IMR-90 (cell line): ENCODE results near the gene NXPH4. TPM values are rescaled to one million over a fixed set of nuclear protein-coding genes. Genes with fewer than 3 reads are reported as not detected.
A peak's percentile ranks its signal among the peaks of the same experiment; 100 is the strongest.

Experiments
- ATAC-seq: fragments of 200-7000 bp; cut with Tn5 transposase; 2 replicates; pipeline ENCODE4 v1.9.1; 2020; ENCODE audit warnings: low read depth, mild to moderate bottlenecking, moderate library complexity
- BruUV-seq: library from RNA; stranded (reverse); fragments of 400-500 nt; replicated peaks from 2 replicates; lab custom pipeline; 2021; lab: Mats Ljungman, UMichigan
- CTCF ChIA-PET: fragments of 300-600 bp; formaldehyde crosslinking; extraction: SDS; loops from one replicate; lab custom pipeline; 2021; ENCODE audit warnings: antibody characterized with exemption; lab: Yijun Ruan, JAX
- POLR2A ChIA-PET: fragments of 300-600 bp; sonication (Branson Sonifier 250); formaldehyde crosslinking; loops from one replicate; lab custom pipeline; 2022; ENCODE audit warnings: antibody characterized with exemption; ENCODE audit not compliant: unreplicated experiment; lab: Charles Lee
- DNase-seq: peaks from one replicate; pipeline ENCODE4 v3.0.0; 2013
- H2AFZ ChIP-seq: replicated peaks from 2 replicates; pipeline ENCODE3; 2013; ENCODE audit warnings: low read length, mild to moderate bottlenecking; ENCODE audit not compliant: poor library complexity
- H2AK5ac ChIP-seq: 2 replicates; pipeline ENCODE4 v1.6.1; 2013; ENCODE audit warnings: low read depth, low read length, inconsistent platforms
- H2AK9ac ChIP-seq: replicated peaks from 2 replicates; pipeline ENCODE3; 2013; ENCODE audit warnings: mild to moderate bottlenecking, low read depth, low read length, moderate library complexity; ENCODE audit not compliant: poor library complexity
- H2BK120ac ChIP-seq: 2 replicates; pipeline ENCODE4 v1.6.1; 2013; ENCODE audit warnings: low read depth, low read length, inconsistent platforms
- H2BK15ac ChIP-seq: 3 replicates; pipeline ENCODE4 v1.6.1; 2013; ENCODE audit warnings: low read depth, low read length, inconsistent platforms
- H2BK20ac ChIP-seq: 2 replicates; pipeline ENCODE4 v1.6.1; 2013; ENCODE audit warnings: low read depth, mild to moderate bottlenecking, inconsistent platforms, low read length, moderate library complexity
- H2BK5ac ChIP-seq: 2 replicates; pipeline ENCODE4 v1.6.1; 2013; ENCODE audit warnings: mild to moderate bottlenecking, low read depth, low read length, inconsistent platforms; ENCODE audit not compliant: poor library complexity, severe bottlenecking
- H3K14ac ChIP-seq: replicated peaks from 2 replicates; pipeline ENCODE4 v1.6.1; 2013; ENCODE audit warnings: low read depth, low read length, inconsistent platforms
- H3K18ac ChIP-seq: 2 replicates; pipeline ENCODE4 v1.6.1; 2013; ENCODE audit warnings: low read depth, low read length, control low read depth
- H3K23ac ChIP-seq: 2 replicates; pipeline ENCODE4 v1.6.1; 2013; ENCODE audit warnings: low read depth, low read length, inconsistent platforms
- H3K27ac ChIP-seq: 2 replicates; pipeline ENCODE4 v1.5.1; 2013; ENCODE audit warnings: mild to moderate bottlenecking, control low read depth, low read length; ENCODE audit not compliant: insufficient read depth
- H3K27me3 ChIP-seq: 2 replicates; pipeline ENCODE4 v1.6.1; 2013; ENCODE audit warnings: low read length; ENCODE audit not compliant: control insufficient read depth, insufficient read depth
- H3K36me3 ChIP-seq: 2 replicates; pipeline ENCODE4 v1.6.1; 2013; ENCODE audit warnings: low read length, mixed read lengths; ENCODE audit not compliant: control insufficient read depth, insufficient read depth
- H3K4ac ChIP-seq: 2 replicates; pipeline ENCODE4 v1.6.1; 2013; ENCODE audit warnings: low read depth, low read length, inconsistent platforms
- H3K4me1 ChIP-seq: 2 replicates; pipeline ENCODE4 v1.6.1; 2013; ENCODE audit warnings: low read length, mixed read lengths; ENCODE audit not compliant: control insufficient read depth, insufficient read depth
- H3K4me2 ChIP-seq: 2 replicates; pipeline ENCODE4 v1.6.1; 2013; ENCODE audit warnings: low read depth, mild to moderate bottlenecking, control low read depth, low read length, moderate library complexity
- H3K4me3 ChIP-seq: 2 replicates; pipeline ENCODE4 v1.5.1; 2013; ENCODE audit warnings: low read depth, mild to moderate bottlenecking, control low read depth, low read length, moderate library complexity; ENCODE audit not compliant: insufficient read depth
- H3K56ac ChIP-seq: 2 replicates; pipeline ENCODE4 v1.6.1; 2013; ENCODE audit warnings: low read length, inconsistent platforms; ENCODE audit not compliant: insufficient read depth; ENCODE audit errors: extremely low read depth
- H3K79me1 ChIP-seq, 2 experiments: 2 replicates each; pipeline ENCODE4 v1.6.1; 2013; ENCODE audit warnings: low read length in 2 of 2, inconsistent platforms in 1 of 2, low read depth in 1 of 2
- H3K9ac ChIP-seq: 2 replicates; pipeline ENCODE4 v1.6.1; 2013; ENCODE audit warnings: low read depth, low read length, control low read depth
- H3K9me1 ChIP-seq: 2 replicates; pipeline ENCODE4 v1.6.1; 2013; ENCODE audit warnings: low read length, inconsistent platforms; ENCODE audit not compliant: insufficient read depth
- H3K9me3 ChIP-seq: 2 replicates; pipeline ENCODE4 v1.6.1; 2013; ENCODE audit warnings: low read length; ENCODE audit not compliant: control insufficient read depth, insufficient read depth
- H4K20me1 ChIP-seq: 2 replicates; pipeline ENCODE4 v1.6.1; 2013; ENCODE audit warnings: low read length, inconsistent platforms; ENCODE audit not compliant: insufficient read depth
- H4K5ac ChIP-seq: 2 replicates; pipeline ENCODE4 v1.6.1; 2013; ENCODE audit warnings: mild to moderate bottlenecking, low read depth, low read length, control low read depth
- H4K8ac ChIP-seq, 2 experiments: 2 replicates each; pipeline ENCODE4 v1.6.1; 2013; ENCODE audit warnings: low read depth in 2 of 2, low read length in 2 of 2, control low read depth in 1 of 2, inconsistent platforms in 1 of 2
- H4K91ac ChIP-seq: 2 replicates; pipeline ENCODE4 v1.6.1; 2013; ENCODE audit warnings: low read depth, low read length, inconsistent platforms; ENCODE audit not compliant: insufficient read depth
- BHLHE40 ChIP-seq: fragments of 150-350 bp; IDR thresholded peaks from 2 replicates; pipeline ENCODE4 v1.6.1; 2016; ENCODE audit warnings: mild to moderate bottlenecking, low read depth, low read length
- CEBPB ChIP-seq: IDR thresholded peaks from 2 replicates; pipeline ENCODE4 v1.6.1; 2012; ENCODE audit warnings: low read depth, low read length, improper control_type of control experiment
- CHD1 ChIP-seq: IDR thresholded peaks from 2 replicates; pipeline ENCODE4 v1.6.1; 2012; ENCODE audit warnings: low read depth, low read length, improper control_type of control experiment
- FOS ChIP-seq: fragments of 150-350 bp; IDR thresholded peaks from 2 replicates; pipeline ENCODE4 v1.6.1; 2016; ENCODE audit warnings: low read depth, low read length
- MAFK ChIP-seq: IDR thresholded peaks from 2 replicates; pipeline ENCODE4 v1.6.1; 2012; ENCODE audit warnings: low read depth, low read length, improper control_type of control experiment
- MAZ ChIP-seq: IDR thresholded peaks from 2 replicates; pipeline ENCODE4 v1.6.1; 2012; ENCODE audit warnings: low read depth, mild to moderate bottlenecking, low read length, improper control_type of control experiment, moderate library complexity, borderline replicate concordance
- MXI1 ChIP-seq: IDR thresholded peaks from 2 replicates; pipeline ENCODE4 v1.6.1; 2012; ENCODE audit warnings: low read depth, mild to moderate bottlenecking, low read length, moderate library complexity, borderline replicate concordance
- NFE2L2 ChIP-seq: fragments of 150-350 bp; IDR thresholded peaks from 2 replicates; pipeline ENCODE4 v1.6.1; 2016; ENCODE audit warnings: low read depth, mild to moderate bottlenecking, low read length
- POLR2A ChIP-seq: IDR thresholded peaks from 2 replicates; pipeline ENCODE4 v1.6.1; 2012; ENCODE audit warnings: mild to moderate bottlenecking, low read depth, low read length
- RAD21 ChIP-seq: IDR thresholded peaks from 2 replicates; pipeline ENCODE4 v1.6.1; 2012; ENCODE audit warnings: low read length, improper control_type of control experiment
- RFX5 ChIP-seq: IDR thresholded peaks from 2 replicates; pipeline ENCODE4 v1.8.0; 2012; ENCODE audit warnings: low read depth, mild to moderate bottlenecking, low read length, moderate library complexity
- SMC3 ChIP-seq: fragments of 150-350 bp; IDR thresholded peaks from 2 replicates; pipeline ENCODE4 v1.6.1; 2016; ENCODE audit warnings: low read depth, mild to moderate bottlenecking, antibody characterized with exemption, low read length, moderate library complexity
- WGBS, 2 experiments: methylation state at CpG; one replicate each; pipeline versions ENCODE4 v1.1.5 to v1.1.7; 2013; ENCODE audit warnings: missing lambda C conversion rate in 2 of 2; ENCODE audit not compliant: insufficient read length in 1 of 2; ENCODE audit errors: extremely low coverage in 2 of 2; 5-methylcytosine and 5-hydroxymethylcytosine counted together
- dilution Hi-C: fragments of 300-500 bp; cut with HindIII; formaldehyde crosslinking; loops from one replicate; pipeline ENCODE4 v1.14.3; 2018; ENCODE audit warnings: low sequenced_read_pairs; ENCODE audit not compliant: unreplicated experiment
- in situ Hi-C: fragments of 300-500 bp; cut with MboI; formaldehyde crosslinking; loops from 3 replicates; pipeline ENCODE4 v1.14.3; 2019; ENCODE audit warnings: low sequenced_read_pairs, inconsistent platforms, mixed read lengths
- intact Hi-C: fragments of 100-400 bp; cut with micrococcal nuclease; formaldehyde crosslinking; loops from 2 replicates; pipeline ENCODE4 v1.10.0; 2022
- polyA plus RNA-seq, 3 experiments: library from polyadenylated mRNA; depleted of rRNA; stranded (reverse); fragments of >200 nt; gene quantifications; 2 replicates each; pipeline ENCODE4 v1.2.3, GENCODE V29; 2012; ENCODE audit warnings: low replicate concordance in 1 of 3
- total RNA-seq: library from RNA; depleted of rRNA; stranded (reverse); fragments of >200 nt; gene quantifications from 2 replicates; pipeline ENCODE4 v1.2.3, GENCODE V29; 2012
- TF ChIP-seq, protein P1 (sequence below): fragments of 150-350 bp; IDR thresholded peaks from 2 replicates; pipeline ENCODE4 v1.6.1; 2016; ENCODE audit warnings: low read depth, mild to moderate bottlenecking, low read length, moderate library complexity, borderline replicate concordance
- TF ChIP-seq, protein P2 (sequence below): conservative IDR thresholded peaks from 2 replicates; pipeline ENCODE4 v1.5.1; 2012; ENCODE audit warnings: mild to moderate bottlenecking, low read depth, low read length, improper control_type of control experiment
- TF ChIP-seq, protein P3 (sequence below): fragments of 150-350 bp; IDR thresholded peaks from 2 replicates; pipeline ENCODE4 v1.6.1; 2017; ENCODE audit warnings: mild to moderate bottlenecking, antibody characterized with exemption, low read length, low read depth

The NXPH4 gene
- total and polyA plus RNA-seq, 2 of the 4 experiments (the other 2 are of a cell fraction) = 0.36 to 3.8 TPM

DNA sequence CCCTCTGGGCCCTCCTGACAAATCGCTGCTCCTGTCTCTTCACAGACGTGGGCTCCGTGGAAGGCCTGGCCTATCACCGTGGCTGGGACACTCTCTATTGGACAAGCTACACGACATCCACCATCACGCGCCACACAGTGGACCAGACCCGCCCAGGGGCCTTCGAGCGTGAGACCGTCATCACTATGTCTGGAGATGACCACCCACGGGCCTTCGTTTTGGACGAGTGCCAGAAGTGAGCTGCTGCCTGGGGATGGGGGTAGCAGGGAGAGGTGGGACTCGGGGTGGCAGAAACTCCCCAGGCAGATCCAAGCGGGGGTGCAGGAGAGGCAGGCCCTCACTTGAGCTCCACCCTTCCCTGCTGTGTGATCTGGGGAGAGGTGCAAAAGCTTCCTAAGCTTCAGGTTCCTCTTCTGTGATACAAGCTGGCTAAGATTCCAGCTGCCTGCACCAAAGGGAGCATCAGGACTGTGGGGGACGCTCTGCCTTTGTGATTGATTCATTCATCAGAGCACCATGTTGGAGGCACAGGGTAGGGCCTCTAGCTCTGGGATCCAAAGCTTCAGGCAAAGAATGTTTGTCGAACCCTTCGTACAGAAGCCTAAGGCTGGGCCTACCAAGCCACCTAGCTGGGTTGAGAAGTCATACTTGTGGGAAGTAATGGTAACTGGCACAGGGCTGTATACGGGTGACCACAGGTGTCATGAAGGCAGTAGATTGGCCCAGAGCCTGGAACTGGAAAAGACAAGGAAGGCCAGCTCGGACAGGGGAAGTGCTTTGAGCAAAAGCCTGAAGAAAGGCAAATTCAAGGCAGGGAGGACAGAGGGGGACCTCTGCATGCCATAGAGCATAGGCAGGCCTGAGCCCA lies 29.1 kb upstream of the NXPH4 start:
- in situ Hi-C loops = no loop called here
- peaks cover 96% of the 10 kb centered on the region for H3K36me3 ChIP-seq
- TF ChIP-seq, protein P1, sequence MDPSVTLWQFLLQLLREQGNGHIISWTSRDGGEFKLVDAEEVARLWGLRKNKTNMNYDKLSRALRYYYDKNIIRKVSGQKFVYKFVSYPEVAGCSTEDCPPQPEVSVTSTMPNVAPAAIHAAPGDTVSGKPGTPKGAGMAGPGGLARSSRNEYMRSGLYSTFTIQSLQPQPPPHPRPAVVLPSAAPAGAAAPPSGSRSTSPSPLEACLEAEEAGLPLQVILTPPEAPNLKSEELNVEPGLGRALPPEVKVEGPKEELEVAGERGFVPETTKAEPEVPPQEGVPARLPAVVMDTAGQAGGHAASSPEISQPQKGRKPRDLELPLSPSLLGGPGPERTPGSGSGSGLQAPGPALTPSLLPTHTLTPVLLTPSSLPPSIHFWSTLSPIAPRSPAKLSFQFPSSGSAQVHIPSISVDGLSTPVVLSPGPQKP = no peak
- no peak for TF ChIP-seq POLR2A
- TF ChIP-seq, protein P2, sequence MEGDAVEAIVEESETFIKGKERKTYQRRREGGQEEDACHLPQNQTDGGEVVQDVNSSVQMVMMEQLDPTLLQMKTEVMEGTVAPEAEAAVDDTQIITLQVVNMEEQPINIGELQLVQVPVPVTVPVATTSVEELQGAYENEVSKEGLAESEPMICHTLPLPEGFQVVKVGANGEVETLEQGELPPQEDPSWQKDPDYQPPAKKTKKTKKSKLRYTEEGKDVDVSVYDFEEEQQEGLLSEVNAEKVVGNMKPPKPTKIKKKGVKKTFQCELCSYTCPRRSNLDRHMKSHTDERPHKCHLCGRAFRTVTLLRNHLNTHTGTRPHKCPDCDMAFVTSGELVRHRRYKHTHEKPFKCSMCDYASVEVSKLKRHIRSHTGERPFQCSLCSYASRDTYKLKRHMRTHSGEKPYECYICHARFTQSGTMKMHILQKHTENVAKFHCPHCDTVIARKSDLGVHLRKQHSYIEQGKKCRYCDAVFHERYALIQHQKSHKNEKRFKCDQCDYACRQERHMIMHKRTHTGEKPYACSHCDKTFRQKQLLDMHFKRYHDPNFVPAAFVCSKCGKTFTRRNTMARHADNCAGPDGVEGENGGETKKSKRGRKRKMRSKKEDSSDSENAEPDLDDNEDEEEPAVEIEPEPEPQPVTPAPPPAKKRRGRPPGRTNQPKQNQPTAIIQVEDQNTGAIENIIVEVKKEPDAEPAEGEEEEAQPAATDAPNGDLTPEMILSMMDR = no peak
- no peak for TF ChIP-seq RFX5
- TF ChIP-seq MXI1 = no peak
- no peak for TF ChIP-seq FOS
- no peak for TF ChIP-seq SMC3
- TF ChIP-seq RAD21 = no peak
- no peak for TF ChIP-seq MAFK
- no peak for TF ChIP-seq MAZ
- no peak for TF ChIP-seq CEBPB
- TF ChIP-seq, protein P3, sequence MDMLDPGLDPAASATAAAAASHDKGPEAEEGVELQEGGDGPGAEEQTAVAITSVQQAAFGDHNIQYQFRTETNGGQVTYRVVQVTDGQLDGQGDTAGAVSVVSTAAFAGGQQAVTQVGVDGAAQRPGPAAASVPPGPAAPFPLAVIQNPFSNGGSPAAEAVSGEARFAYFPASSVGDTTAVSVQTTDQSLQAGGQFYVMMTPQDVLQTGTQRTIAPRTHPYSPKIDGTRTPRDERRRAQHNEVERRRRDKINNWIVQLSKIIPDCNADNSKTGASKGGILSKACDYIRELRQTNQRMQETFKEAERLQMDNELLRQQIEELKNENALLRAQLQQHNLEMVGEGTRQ = no peak
- no peak for TF ChIP-seq CHD1
- TF ChIP-seq BHLHE40 = no peak
- no peak for TF ChIP-seq NFE2L2

More for the DNA sequence above, 29.1 kb upstream of the NXPH4 start:
- no peak overlapping the region for H3K4me2 ChIP-seq
- no peak for ATAC-seq
- BruUV-seq = no TSS peak
- DNase-seq = no peak
- H3K4me3 ChIP-seq = no peak overlapping the region
- no peak overlapping the region for H3K27ac ChIP-seq
- peak overlapping the region; percentile 58 for H2AFZ ChIP-seq
- CTCF ChIA-PET = no interaction called here
- WGBS, 2 experiments = 67% methylated on average over 6 of the region's 21 CpGs; no CpG with 5 or more reads in 1 of the 2 experiments
- no peak overlapping the region for H2BK20ac ChIP-seq
- no peak overlapping the region for H4K5ac ChIP-seq
- peaks cover 5 to 49% of the 10 kb centered on the region in 2 experiments; a peak in 3 of 4 replicates for H3K79me1 ChIP-seq
- peaks cover 7% of the 10 kb centered on the region; the same call in 1 of the 2 replicates for H3K9me1 ChIP-seq
- intact Hi-C loops = no loop called here
- H2AK9ac ChIP-seq = peak overlapping the region; percentile 72
- POLR2A ChIA-PET = interaction anchor here (0.8 kb wide), 1 partner anchor 13 kb away, joined by 3 read pairs; no protein-coding TSS in a partner anchor
- H2AK5ac ChIP-seq = no peak overlapping the region
- H4K91ac ChIP-seq = no peak overlapping the region
- no peaks in the 10 kb centered on the region for H3K27me3 ChIP-seq
- H3K18ac ChIP-seq = no peak overlapping the region
- no peak overlapping the region for H3K4ac ChIP-seq
- no peak overlapping the region for H3K9ac ChIP-seq
- no peak overlapping the region for H3K56ac ChIP-seq
- H3K23ac ChIP-seq = no peak overlapping the region
- no peaks in the 10 kb centered on the region for H3K4me1 ChIP-seq
- peaks cover 42% of the 10 kb centered on the region for H4K20me1 ChIP-seq
- no peak overlapping the region; the same call in 1 of the 2 replicates for H3K14ac ChIP-seq
- no peaks in the 10 kb centered on the region for H3K9me3 ChIP-seq
- H2BK120ac ChIP-seq = no peak overlapping the region
- no peak overlapping the region for H4K8ac ChIP-seq
- H2BK15ac ChIP-seq = no peak overlapping the region
- no peak overlapping the region for H2BK5ac ChIP-seq
- dilution Hi-C loops = no loop called here
